Measurements from ENCODE around the gene RHBDF2.

RHBDF2 gene

DNA sequence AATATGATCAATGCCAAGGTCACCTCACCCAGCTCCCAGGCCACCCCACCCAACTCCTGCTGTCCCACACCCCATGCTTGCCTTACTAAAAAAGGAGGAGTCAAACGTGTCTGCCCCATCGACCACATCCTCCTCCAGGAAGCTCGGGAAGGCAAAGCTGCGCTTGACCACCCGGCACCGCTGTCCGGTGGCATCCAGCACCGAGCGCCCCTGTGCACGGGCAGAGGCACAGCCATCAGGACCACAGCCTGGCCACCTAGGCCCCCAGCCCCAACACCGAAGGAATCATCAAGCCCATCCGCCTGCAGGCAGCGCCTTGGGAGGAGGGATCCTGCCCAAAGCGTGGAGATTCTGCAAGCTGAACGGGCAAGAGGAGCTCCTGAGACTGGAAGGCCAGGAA lies 23.6 kb downstream of the RHBDF2 start:
- no peak for DNase-seq

DNA sequence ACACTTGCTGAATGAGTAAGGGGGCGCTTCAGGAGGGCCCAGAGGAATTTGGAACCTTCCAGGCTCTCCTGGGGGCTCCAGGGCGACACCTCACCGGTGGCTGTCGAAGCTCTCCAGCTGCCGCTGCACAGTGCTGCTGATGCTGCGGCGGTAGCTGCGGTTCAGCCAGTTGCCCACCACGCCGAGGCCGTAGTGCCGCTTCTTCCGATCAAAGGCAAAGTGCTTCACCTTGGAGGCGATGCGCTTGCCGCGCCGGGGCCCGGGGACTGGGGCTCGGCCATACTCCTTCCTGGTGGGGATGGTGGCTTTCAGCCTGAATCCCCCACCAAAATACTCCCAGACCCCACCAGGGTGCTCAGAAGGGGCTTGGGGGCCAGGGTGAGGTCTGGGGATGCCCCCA lies 24.5 kb downstream of the RHBDF2 start:
- no peak for DNase-seq

DNA sequence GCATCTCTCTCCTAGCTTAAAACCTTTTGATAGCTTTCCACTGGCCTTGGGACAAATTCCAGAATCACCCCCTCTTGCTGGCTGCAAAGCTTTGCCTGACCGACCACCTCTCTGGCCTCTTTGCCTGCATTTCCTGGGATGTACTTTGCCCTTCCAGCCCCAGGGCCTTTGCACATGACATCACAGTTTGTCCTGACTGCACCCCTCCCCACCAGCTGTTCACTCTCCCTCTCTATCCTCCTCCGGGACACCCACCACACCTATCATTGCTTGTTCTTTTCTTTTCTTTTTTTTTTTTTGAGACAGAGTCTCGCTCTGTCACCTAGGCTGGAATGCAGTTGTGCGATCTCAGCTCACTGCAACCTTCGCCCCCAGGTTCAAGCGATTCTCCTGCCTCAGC lies 25.9 kb downstream of the RHBDF2 start:
- no peak for DNase-seq

DNA sequence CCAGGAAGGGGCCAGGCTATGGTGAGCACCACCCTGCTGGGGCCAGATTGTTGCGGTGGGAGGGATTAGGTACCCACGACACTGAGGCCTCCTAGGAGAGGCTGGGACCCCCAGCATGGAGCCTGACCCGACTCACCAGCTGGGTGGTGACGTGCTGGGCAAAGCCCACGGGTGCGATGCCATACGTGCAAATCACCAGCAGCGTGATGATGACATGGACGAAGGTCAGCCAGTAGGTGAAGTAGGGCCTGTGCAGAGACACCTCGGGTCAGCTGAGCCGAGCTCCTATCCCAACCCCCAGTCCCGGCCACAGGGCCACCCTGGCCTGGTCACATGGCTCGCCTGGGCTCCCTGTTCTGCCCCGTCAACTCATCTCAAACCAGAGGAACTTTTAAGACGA lies 26.3 kb downstream of the RHBDF2 start:
- no peak for DNase-seq

DNA sequence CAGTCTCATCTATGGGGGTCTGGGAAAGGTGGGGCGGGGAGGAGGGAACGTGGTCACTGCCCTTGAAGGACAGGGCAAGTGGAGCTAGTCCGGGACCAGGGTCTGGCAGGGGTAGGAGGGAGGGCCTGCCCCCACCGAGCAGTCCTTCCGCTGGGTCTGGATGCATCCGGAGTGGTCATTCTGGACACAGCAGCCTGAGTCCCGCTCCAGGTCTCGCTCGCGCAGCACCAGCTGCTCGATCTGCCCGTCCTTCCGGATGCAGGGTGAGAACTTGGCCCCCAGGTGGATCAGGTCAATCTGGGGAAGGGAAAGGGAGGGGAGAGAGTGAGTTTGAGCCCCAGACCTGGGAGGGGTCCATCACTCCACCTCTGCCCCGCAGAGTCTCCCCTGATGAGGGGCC lies 27.0 kb downstream of the RHBDF2 start:
- DNase-seq: no peak

DNA sequence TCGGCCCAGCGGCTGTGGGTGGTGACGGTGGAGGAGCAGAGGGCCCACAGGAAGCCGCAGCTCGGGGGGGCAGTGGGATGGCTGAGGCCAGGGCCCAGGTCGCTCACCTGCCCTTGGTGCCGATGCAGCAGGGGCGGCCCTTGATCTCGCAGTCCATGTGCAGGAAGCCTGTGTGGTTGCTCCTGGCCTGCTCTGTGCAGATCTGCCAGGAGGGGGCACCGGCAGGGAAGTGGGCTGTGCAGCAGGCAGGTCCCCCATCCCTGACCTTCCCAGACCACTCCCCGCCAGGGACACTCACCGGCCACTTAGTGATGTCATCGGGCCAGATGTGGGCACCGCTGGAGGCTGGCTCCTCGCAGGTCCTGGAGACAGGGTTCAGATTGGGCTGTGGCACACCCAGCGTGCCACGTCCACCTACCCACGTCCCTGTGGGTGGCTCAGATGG lies 27.7 kb downstream of the RHBDF2 start:
- DNase-seq: no peak

DNA sequence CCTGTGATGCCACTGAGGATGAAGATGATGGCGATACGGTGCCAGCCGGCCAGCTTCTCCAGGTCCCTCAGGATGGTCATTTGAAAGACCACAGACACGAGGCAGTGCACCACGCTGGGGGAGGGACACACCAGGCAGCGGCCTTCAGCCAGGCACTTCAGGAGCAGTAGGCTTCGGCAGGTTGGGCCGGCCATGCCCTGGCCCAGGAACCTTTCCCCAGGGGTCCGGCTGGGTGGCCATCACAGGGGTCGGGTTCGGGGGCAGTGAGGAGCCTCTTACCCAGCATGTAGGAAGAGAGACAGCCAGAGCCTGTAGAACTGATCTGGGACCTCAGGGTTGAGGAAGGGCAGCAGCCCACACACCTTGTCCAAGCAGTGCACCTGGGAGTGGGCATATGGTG lies 28.5 kb downstream of the RHBDF2 start:
- no peak for DNase-seq

DNA sequence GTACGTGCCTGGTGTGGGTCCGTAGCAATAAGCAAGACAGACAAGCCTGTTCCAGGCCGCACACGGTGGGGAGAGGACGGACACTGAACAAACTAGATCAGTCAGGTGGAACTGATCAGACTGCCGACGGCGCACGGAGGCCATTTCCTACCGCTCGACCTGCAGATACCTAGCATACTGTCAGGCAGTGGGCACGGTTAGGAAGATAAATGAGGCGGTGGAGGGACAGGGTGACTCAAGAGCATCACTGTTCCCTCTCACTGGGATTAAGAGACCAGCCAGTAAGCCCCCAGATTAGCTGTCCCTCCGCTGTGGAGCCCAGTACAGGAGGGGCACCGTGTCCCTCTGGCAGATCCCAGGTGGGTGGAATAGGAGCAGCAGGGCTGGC lies 29.0 kb downstream of the RHBDF2 start:
- DNase-seq: no peak

DNA sequence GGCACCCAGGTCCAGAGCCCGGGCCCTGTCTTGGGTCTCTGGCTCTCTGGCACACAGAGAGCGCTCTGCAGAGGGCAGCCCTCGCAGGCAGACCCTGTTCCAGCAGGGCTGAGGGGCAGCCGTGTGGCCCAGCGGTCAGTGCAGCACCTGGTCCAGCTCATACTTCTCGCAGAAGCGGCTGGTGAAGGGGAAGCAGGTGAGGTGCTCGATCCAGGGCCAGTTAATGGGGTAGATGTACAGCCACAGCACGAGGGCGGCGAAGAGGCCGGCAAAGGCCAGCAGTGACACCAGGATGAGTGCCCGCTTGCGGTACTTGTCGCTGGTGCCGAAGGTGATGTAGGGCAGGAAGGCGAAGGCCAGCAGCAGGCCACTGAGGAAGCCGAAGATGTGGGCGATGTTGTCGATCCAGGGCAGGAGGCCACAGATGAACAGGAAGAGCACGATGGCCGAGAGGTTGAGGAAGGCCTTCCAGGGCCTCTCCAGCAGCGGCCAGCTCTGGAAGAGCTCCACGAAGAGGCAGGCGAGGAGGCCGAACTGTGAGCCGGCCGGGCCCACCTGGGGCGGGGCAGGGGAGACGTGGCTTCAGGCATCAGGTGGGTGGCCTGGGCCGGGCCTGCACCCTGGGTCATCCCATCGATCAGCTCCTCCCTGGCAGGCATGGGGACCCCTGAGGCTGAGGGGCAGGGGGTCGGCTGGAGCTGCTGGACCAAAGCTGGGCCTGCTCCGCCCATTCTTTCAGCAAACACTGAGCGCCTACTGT lies 29.5 kb downstream of the RHBDF2 start:
- no peak for DNase-seq

DNA sequence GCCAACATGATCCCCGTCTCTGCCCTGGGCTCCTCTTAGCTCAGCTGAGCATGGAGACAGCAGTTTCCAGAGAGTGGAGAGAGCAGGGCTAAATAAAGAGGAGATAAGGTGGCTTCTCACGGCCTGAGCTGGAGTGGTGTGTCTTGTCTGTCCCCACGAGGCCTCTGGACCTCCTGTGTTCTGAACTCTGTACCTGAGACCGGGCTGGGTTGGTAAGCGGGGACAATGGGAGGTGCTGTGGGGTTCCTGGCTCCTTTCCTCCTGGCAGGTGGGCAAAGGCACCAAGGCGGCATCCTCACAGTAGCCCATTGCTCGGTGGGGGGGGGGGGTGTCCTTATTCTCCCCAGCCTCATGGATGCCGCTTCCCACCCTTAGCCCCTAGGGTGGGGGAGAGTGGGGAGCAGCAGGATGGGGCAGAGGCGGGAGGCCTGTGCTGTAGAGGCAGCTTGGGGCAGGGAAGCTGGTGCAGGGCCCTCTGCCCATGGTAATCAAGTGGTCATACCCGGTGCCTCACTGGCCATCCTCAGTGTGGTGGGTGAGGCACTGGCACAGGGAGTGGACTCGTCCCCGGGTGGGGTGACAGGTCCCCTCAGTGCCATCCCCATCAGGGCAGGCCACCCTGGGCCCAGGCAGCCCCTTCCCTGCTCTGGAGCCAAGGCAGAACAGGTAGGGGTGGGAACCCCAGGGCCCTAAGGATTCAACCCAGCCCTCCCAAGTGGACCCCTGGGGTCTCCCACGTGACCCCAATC lies 31.1 kb downstream of the RHBDF2 start:
- DNase-seq: no peak

DNA sequence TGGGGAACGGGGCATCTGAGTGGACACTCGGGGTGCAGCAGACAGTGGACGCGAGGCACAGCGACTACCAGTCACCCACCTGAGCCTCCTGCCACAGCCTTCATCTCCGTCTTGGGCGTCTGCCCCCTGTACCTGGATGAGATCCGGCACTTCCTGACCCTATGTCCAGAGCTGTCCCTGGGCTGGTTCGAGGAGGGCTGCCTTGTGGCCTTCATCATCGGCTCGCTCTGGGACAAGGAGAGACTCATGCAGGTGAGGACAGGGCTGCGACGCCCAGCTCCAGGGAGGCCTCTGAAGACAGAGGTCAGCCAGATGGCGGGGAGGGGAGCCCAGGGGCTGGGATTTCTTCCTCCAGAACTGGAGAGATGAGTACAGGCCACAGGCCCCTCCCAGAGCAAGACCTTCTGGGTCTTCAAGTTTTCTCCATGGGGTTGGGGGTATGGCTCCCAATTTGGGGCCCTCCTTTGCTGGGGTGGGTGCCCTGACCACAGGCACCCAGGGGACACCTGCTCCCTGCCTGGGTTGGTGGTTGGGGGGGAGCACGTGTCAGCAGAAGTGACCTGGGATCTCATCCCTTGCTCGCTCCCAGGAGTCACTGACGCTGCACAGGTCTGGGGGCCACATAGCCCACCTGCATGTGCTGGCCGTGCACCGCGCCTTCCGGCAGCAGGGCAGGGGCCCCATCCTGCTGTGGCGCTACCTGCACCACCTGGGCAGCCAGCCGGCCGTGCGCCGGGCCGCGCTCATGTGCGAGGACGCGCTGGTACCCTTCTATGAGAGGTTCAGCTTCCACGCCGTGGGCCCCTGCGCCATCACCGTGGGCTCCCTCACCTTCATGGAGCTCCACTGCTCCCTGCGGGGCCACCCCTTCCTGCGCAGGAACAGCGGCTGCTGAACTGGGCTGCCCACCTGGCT lies 31.9 kb downstream of the RHBDF2 start:
- no peak for DNase-seq

DNA sequence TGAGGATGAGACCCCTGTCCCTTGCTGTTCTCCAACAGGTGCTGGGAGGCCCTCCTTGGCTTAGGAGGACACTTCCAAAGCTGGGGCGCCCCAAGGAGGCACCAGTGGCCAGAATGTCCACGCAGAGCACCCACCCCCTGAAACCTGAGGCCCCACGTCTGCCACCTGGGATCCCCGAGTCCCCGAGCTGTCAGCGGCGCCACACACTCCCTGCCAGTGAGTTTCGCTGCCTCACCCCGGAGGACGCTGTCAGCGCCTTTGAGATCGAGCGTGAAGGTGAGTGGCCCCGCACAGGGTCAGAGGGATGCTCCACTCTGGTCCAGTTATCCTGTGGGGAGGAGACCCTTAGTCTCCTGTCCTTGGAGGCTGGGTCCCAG lies 32.6 kb downstream of the RHBDF2 start:
- DNase-seq: no peak

DNA sequence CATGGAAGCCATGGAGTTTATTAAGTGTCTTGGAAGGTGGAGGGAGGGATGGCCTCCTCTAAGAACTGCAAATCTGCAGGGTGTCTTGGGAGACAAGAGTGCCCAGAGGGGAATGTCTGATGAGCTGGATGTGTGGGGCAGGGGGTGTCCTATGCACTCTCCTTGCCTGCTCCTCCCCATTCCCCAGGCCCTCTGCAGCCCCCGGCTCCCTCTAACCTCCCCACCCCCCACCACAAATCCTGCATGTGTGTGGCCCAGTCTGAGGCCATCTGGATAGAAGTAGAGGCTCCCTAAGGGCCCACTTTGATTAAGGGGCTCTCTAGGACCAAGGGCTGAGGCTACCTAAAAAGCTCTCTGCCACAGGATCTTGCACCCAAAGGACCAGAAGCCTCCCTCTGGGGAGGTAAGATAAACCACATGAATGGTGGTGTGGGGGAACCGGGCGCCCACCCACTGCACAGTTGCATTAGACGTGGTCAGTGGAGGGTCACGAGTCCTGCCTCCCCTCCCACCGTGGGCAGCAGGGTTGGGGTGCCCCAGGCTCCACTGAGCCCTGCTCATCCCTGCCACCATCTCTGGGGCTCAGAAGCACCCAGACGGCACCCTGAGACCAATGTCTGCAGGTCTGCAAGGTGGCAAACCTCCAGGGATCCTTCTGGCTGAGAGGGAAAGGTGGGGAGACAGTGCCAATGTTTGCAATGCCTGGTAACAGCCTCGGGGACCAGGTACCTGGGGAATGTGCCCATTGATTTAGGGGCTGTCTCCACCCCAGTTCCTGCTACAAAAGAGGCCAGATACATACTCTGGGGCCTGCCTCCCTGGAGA lies 33.2 kb downstream of the RHBDF2 start:
- DNase-seq: no peak

DNA sequence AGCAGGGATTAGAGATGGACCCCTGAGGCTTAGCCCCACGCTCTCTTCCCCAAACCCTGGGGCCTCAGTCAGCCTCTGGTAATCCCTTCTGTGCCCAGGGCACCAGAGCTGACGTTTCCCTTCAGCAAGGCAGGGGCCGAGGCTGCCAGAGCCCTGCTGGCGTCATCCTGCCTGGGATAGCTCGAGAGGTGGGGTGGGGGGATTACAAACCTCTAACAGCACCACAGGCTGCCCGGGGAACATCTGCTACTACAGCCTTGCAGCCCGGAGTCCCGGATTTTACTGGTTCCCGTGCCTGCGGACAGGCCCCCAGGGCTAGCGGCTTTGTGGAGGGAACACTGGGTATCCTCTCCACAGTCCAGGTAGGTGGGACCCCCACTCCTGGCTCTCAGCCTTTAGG lies 33.9 kb downstream of the RHBDF2 start, which contains the start of gene AANAT:
TSS of gene AANAT (plus strand) at position 238 of the 400 bp plus-strand sequence. CDS start 1,144 bp downstream, outside the sequence.
- no peak for DNase-seq

DNA sequence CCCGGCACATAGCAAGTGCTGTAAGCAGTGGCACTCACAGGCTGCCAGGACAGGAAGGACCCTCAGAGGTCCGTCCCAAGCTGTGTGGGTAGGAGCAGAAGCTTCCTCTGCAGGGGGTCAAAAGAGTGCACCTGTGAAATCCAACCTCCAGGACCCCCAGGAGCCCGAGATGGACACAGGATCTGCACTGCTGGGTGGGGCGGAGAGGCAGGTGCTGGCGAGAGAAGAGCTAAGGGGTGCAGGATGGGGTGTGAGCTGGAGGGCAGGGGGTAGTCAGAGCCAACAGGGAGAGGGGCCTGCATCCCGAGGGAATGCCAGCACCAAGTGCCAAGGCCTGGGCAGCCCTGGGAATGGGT lies 34.5 kb downstream of the RHBDF2 start:
- DNase-seq: no peak

DNA sequence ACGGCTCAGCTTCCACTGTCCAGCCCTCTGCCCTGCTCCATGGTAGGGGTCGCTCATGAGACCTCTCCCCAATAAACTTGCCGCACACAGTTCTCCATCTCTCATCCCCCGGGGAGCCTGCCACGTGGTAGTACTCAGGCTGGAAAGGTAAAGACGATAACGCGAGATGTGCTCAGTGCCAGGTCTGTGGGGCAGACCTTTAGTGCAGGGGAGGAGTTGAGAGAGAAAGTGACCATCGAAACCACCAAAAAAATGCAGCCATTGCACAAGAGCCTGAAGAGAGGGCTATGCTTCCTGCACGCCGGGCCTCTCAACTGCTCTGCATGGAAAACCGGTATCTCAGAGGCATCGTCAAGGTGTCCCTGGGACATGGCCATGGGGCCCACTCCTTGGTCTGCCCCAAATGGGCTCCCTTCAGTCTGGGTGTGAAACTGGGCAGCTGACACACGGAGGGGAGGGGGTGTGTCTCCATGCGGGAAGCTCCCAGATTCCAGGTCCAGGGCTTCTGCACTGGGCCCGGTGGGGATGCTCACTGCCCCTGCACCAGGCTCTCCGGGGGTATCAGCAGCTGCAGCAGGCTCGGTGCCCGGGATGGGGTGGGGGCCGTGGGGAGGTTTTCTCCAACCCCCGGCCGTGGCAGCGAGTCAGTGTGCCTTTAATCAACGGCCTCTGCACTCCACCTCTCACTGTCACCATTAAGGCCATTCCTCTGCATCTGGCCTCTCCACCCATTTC lies 38.5 kb downstream of the RHBDF2 start:
- no peak for DNase-seq

DNA sequence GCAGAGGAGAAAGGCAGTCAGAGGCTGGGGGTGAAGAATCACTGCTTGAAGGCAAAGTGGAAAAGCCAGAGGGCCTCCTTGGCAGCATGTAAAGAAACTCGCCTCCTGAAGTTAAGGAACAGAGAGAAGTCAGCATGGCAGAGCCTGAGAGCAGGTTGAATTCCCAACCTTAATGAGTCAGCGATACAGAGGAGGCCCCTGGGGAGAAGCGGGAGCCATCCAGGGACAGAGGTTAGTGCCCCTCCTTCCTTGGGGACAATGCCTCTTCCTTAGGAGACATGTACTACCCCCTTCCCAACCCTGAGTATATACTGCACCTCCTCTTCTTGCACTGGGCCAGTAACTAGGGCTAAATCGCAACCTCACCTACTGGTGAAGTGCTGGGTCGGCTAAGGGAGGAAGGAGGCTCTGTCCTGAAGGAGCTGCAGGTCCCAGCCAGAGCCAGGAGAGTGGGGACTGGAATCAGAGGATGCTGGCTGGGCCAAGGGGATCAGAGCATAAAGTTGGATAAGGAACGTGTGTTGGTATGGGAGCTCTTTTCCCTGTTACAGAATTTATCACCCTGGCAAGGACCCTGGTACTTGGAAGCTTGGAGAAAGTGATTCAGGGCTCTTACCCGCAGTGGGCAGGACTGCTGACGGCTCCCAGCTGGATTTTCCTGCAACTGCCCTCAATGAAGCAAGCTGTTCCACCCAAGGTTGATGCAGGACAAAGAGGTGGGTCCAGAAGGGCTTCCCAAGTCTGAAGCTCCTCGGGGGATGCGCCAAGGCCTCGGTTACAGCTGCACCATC lies 39.3 kb downstream of the RHBDF2 start:
- no peak for DNase-seq

DNA sequence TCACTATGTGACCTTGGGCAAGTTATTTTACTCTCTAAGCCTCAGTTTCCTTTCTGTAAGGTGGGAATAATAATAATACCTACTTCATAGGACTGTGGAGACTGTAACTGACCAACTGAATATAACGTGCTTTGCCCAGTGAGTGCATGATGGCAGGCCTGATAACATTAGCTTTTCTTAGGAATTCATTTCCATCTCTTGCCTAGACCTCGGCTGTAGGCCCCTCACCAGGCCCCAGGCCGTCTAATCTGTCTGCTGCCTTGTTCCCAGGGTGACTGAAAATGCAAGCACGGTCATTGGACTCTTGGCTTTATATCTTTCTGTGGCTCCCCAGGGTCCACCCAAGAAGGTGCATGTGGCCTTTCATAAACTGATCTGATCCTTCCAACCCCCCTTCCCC lies 41.5 kb downstream of the RHBDF2 start:
- no peak for DNase-seq

DNA sequence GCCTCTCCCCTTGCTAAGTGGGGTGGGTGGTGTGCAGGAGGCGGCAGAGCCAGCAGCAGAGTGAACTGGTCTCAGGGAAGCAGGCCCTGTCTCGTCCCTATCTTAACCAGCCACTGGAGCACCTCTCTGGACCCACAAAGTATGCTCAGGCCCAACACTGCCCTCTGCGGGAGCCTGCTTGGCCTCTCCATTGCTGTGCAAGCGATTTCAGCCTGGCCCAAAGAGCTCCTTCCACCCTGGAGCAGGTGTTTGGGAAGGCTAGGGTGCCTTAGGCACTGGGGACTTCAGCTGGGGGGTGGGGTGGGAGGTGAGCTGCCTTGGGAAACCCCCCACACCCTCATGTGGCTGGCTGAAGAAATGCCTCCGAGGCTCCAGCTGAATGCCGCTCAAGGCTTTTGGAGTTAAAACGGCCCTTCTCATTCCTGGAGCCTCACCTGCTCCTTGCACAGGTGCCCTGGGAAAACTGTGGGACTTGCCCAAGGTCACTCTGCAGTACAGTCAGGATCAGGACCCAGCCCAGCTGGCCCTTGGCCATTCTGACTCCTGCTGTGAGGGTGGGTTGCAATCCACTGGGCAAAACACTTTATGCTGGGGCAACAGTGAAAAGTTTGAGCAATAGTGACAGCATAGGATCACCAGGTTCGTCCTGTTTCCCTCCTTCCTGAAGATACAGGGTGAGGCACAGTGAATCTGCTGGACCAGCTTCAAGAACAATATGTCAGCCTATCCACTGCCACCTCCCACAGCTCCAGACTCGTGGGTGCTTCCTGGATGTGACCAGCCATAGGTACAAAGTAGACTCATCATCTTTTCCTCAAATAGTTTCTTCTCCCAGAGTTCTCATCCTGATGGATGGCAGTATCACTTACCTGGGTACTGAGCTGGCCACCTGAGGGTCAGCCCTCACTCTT lies 42.4 kb downstream of the RHBDF2 start:
- DNase-seq: peak; percentile 78

DNA sequence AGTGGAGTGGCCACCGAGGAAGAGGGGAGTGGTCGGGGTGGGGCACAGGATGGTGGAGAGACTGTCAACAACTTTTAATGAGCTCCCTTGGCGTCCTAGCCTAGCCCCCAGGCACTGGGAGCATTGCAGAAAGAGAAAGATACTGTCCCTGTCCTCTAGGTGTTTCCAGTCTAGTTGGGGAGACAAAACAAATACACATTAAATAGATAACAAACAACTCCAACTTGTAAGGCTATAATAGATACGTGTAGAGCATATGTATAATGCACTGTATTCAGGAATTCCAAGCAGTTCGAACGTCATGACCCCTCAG lies 47.8 kb downstream of the RHBDF2 start:
- DNase-seq: no peak

Data from hematopoietic multipotent progenitor cell treated with erythropoietin and hydrocortisone succinate and interleukin-3 and kit ligand, for 8 days (in vitro differentiated cells).